K562 treated with DMSO at 1 percent for 4 hours (cell line): ENCODE results near the gene CCR3. TPM values are rescaled to one million over a fixed set of nuclear protein-coding genes. Genes with fewer than 3 reads are reported as not detected.

Experiments used
- total RNA-seq: library from RNA; unstranded; fragments of 300-600 nt; gene quantifications from 2 replicates; pipeline ENCODE4 v1.2.3, GENCODE V29; 2022; ENCODE audit not compliant: insufficient read depth

The CCR3 gene
- total RNA-seq = not detected in 2 replicates

GRCh38 chr3:46242120-46242519 lies at the start of gene CCR3:
Gene CCR3 (plus strand): TSS chr3:46242460. CDS start chr3:46265159, 22,699 bp downstream.

DNA sequence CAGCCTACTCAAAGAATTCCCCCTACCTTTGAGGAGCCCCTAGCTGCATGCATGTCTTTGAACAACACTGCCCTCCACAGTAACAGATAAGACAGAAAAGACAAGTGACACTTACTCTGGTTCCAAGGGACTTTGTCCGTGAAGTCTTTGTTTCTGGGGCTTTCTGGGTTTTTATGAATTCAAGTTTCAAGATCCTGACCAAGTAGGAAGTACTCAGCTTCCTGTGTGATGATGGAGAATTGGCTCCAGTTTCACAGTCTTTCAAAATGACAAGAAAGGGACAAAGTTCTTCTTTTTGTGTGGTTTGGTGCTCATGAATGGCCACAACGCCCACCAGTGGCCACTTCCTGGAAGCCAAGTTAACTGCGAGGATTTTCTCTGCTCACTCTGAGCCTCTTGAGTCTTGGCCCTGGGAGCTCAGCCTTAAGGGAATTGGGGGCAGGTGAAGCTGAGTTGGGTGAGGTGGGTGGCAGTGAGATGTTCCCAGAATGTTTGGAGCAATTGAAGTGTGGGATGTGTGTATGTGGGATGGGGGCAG lies 34.0 kb upstream of the CCR3 start, which contains the start of gene CCR1:
Gene CCR1, minus strand, starts transcription at position 147 of the 538 bp plus-strand sequence. CDS start 4,000 bp downstream, outside the sequence.

Other genes with a start within 250 kb of the CCR3 start
- 3.5 and 4.3 TPM in 2 replicates for gene FYCO1, start 246.6 kb upstream of the CCR3 start, total RNA-seq
- gene XCR1, start 215.0 kb upstream of the CCR3 start, total RNA-seq = not detected in 2 replicates
- gene CCR1, start 34.1 kb upstream of the CCR3 start, total RNA-seq = not detected in 2 replicates
- not detected in 2 replicates for gene CCR2, start 111.7 kb downstream of the CCR3 start, total RNA-seq
- gene CCR5, start 128.5 kb downstream of the CCR3 start, total RNA-seq = not detected in 2 replicates
- 3.8 and 4.8 TPM in 2 replicates for gene CCRL2, start 164.8 kb downstream of the CCR3 start, total RNA-seq
- gene LTF, start 222.4 kb downstream of the CCR3 start, total RNA-seq = 0.24 TPM in 1 of 2 replicates, not detected in the other